T-helper 2 cell treated with Interferon-gamma antibody and Interleukin-4, amounts not matched to agents 100 ng/mL and 5 ng/mL, for 36 hours (primary cell): ENCODE measurements around the gene SUGP2. TPM values are rescaled to one million over a fixed set of nuclear protein-coding genes. Genes with fewer than 3 reads are reported as not detected.

Source experiments
- intact Hi-C: fragments of 100-400 bp; cut with micrococcal nuclease; formaldehyde crosslinking; loops from one replicate; pipeline ENCODE4 v1.15.1; 2023
- total RNA-seq: library from RNA; stranded (reverse); gene quantifications from 2 replicates; pipeline ENCODE4 v1.2.3, GENCODE V29; 2022

Gene SUGP2
- total RNA-seq, 1 donor from 2014 or later, result 127 TPM

DNA sequence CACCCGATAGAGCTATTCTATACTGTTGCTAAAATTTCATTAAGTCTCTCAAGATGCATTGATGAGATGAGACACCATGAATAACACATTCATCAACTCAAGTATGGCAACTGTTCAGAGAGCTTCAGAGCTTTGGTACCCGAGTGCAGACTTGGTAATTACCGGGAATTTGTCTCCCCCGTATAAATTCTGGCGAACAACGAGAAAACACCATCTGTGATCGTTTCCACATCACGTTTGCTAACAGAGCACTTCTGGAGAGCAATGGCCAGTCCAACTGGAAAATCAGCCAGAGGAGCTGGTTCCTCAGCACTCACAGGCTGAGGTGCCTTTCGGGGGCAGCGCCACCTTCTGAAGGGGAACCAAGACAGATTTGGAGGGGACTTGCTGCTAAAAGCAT is 40.2 kb downstream of the SUGP2 start:
- intact Hi-C loops, result no loop called here

DNA sequence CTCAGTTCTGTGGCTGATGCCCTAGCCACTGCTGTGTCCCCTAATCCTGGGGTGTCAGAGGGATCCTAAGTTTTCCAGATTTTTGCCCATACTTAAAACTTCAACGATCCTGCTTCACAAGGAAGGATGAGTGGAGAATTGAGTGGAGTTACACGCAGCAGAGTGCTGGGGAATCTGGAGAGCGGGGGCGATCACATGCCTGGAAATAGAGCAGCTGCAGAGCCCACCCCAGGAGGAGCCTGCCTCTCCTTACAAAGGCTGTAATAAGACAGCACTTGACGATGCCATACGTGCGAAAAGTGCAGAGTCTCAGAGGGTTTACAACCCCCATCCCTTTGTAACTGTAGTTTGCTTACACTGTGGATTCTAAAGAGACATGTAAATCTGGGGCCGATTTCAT is 40.6 kb downstream of the SUGP2 start:
- intact Hi-C loops, result no loop called here

DNA sequence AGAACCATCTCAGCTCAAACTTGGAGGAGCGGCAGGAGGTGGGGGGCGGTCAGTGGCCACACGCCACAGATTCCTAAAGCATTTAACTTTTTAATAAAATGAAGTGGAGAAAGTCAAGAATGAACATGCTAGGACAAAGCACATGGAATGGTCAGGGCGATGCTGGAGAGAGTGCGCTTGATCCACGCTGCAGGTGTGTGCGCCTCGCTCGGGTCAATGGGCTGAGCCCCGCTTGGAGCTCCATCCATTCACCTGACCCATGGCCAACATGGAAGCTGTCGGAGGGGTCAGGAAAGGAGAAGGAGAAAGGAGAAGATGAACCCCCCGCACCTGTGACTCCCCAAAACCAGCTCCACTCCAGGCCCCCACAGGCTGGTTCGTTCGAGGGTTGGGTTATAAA is 41.8 kb downstream of the SUGP2 start:
- intact Hi-C loops, result no loop called here

DNA sequence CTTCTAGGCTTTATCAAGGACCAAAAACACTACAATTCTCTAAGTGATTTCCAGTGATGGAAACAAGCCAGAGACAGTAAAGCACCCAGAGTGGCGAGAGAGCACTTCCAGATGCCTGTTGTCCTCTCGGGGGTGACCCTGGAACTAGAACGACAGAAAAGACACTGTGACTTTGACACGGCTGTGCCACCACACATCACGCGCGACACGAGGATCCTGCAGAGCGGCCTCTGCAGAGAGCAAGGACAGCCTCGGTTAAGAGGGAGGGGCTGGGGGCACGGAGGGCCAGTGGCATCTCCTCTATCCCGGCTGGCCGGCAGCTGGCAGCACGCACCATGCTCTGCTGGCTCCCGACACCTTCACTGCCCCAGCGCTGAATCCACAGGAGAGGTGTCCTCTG is 42.3 kb downstream of the SUGP2 start:
- intact Hi-C loops, result no loop called here

DNA sequence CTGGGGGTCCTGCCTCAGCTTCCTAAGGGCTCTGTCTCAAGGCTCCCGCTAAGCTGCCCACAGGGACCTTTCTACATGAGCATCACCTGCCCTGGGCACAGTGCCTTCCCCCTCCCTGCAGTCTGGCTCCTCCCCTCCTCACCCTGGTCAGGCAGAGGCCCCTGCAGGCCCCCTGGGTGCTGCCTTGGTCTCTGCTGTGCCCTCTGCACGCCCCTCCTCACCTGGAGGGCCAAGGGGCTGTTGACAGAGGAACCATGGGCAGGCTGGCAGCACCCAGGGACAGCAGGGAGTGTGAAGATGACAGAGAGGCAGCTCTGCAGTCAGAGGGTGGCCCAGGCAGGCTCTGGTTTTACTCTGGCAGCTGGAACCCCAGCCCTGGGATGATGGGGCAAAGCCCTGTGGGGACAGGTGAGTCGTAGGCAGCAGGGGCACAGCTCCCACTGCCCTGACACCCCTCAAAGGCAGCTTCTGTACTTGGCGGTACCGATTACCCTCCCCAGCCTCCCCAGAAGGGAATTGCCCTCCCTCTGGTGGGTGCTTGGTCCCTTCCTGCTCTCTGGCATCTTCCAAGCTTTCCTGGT is 43.1 kb downstream of the SUGP2 start:
- intact Hi-C loops, result no loop called here

DNA sequence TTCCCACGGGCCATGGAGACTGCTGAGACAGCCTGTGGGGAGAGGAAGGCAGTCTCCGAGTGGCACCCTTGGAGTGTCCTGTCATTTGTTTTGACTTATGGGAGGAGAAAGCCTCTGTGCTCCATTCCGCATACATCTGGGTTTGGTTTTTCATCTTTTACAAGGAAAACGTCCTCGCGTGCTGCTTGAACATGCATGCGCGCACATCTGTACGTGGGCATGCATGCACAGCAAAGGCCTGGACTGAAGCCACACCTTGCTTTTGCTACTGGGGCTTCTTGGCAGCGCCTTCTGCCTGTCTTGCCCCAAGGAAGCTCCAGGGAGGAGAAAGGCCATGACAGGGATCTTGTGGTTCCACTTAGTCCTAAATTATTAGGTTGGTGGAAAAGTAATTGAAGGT is 44.0 kb downstream of the SUGP2 start:
- intact Hi-C loops, result no loop called here

DNA sequence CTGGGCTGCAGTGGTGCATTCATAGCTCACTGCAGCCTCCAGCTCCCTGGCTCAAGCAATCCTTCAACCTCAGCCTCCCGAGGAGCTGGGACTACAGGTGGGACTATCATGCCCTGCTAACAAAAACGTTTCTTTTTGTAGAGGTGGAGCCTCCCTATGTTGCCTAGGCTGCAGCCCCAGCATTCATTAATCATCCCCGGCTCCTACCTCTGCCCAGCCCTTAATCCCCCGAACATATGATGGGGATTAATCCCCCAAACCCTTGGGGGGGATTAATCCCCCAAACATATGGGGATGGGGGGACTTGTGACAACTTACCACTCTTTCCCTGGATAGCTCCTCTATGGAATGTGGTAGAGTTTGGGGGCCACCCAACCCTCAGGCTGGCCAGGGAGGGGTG is 45.9 kb downstream of the SUGP2 start:
- intact Hi-C loops, result no loop called here

DNA sequence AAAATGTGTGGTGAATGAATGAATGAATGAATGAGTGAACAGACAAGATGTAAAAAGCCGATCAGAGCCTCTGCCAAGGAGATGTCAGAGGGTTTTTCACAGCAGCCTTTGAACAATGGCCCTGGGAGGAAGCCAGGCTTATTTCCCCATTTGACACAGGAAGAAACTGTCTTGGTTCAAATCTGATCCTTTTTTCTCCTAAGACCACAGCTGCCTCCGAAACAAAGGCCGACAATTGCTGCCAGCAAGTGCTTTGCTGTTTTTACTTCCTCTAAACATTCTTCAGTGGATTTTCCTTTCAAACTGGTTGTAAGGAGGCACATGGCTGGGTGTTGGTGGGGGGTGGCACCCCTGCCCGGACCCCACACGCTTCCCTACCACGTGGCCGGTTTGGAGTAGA is 48.1 kb downstream of the SUGP2 start:
- intact Hi-C loops, result no loop called here

DNA sequence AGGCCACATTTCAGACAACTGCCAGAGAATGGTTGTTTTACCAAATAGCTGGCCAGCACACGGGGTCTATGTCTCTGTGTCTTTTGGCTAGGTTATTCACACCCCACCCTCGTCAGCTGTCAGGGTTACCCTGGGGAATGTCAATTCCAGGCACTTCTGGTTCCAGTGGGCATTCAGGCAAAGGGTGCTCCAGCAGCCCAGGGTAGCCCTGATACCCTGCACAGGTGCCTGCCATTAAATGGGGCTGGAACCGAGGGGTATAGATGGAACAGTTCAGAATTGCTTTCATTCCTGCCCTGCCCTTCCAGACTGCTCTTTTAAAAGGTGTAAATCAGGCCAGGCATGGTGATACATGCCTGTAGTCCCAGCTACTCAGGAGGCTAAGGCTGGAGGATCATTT is 49.1 kb downstream of the SUGP2 start:
- intact Hi-C loops, result no loop called here

DNA sequence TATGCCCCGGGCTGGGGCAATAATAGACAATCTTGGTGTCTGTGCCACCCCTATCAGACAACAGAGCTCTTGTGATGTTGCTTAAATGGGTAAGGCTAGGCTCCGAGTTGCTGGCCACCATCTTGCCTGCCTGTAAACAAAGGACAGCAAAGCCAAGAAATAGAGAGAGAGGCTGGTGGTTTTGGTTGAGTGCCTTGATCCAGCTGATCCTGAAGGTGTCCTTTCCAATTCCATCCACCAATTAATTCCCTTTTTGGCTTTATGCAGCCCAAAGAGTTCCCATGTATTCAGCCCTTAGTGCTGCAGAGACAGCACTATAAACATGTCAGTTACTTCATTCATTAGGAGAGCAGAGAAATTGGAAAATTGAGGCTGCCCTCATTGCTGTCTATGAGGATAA is 50.6 kb downstream of the SUGP2 start:
- intact Hi-C loops, result no loop called here

DNA sequence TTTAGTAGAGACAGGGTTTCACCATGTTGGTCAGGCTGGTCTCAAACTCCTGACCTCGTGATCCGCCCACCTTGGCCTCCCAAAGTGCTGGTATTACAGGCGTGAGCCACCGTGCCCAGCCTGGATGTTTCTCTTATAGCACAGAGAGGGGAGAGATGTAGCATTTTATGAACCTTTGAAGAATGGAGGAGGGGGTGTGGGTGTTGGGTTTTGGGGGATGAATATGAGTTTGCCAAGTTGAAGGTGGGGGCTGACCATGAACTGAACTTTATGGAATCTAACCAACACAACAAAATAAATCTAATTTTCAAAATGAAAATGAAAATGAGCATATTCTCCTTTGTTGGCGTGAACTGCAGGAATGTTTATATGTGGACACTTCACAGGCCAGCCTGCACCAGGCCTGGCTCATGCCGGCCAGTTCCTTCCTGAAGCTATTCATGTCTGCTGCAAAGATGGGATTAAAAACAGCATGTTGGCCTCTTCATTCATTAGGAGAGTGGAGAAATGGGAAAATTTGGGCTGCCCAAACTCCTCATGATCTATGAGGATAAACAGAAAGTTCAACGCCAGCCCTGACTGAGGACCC is 52.8 kb downstream of the SUGP2 start:
- intact Hi-C loops, result no loop called here

DNA sequence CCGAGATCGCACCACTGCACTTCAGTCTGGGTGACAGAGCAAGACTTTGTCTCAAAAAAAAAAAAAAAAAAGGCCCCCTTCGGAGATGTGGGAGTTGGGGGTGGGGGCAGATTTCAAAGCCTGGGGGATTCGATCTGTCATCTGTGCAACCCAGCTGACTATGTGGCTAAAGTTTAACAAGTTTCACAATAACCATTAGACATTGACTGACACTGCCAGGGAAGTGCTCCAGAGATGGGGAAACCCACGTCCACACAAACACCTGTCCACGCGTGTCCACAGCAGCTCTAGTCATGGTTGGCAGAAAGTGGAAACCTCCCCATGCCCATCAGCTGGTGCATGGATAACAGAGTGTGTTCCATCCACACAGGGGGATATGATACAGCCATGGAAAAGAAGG is 54.7 kb downstream of the SUGP2 start:
- intact Hi-C loops, result no loop called here

DNA sequence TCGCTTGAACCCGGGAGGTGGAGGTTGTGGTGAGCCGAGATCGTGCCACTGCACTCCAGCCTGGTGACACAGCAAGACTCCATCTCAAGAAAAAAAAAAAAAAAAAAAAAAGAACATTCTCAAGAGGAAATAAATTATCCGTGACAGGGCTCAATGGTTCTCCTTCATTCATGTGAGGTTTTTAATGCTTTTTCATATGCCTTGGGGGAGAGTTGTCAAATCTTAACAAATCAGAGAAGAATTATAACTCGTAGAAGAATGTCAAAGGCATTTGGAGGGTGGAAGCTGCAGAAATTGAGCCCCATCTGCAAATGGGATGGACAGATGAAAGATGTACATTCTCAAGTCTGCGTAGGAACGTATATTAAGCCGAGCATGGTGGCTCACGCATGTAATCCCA is 57.4 kb downstream of the SUGP2 start:
- intact Hi-C loops, result no loop called here

DNA sequence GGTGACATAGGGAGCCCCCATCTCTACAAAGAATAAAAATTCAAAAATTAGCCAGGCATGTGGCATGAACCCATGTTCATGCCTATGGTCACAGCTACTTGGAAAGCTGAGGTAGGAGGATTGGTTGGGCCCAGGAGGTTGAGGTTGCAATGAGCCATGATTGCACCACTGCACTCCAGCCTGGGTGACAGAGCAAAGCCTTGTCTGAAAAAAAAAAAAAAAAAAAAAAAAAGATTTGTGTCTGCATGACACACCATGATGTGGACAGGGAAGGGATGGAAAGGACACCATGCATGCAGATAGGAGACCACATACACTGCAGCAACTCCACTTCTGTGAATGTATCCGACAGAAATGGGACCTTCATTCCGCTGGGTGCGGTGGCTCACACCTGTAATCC is 58.3 kb downstream of the SUGP2 start:
- intact Hi-C loops, result no loop called here

DNA sequence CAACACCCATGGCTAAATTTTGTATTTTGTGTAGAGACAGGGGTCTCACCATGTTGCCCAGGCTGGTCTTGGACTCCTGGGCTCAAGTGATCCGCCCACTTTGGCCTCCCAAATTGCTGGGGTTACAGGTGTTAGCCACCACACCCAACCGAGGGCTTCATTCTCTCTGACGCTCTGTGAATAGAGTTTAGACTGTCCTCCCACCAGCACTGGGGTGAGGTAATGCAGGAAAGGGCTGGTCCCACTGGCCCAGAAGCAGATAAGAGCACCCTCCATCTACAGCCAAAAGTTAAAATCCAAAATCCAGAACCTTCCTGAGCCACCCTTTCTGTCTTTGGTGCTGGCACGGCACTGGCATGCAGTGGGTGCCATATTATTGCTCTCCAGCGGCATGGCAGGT is 60.5 kb downstream of the SUGP2 start:
- intact Hi-C loops, result no loop called here

DNA sequence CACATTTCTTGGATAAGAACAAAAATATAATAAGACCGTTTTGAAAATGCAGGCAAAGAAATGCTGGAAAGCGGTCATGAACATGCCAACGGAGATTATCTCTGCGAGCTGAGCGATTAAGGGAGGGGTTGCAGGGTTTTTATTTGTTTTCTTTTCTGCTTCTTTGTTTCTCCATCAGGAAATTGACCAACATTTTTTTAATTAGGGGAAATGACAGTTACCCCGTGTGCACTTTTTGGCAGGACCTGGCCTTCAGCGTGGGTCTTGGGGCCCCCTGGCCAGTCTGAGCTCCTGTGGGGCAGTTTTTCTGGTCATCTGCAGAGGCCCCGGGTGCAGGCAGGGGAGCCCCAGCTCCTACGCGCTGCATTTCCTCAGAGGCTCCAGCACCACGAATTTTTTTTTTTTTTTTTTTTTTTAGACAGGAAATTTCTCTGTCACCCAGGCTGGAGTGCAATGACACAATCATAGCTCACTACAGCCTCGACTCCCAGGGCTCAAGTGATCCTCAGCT is 61.0 kb downstream of the SUGP2 start:
- intact Hi-C loops, result no loop called here

DNA sequence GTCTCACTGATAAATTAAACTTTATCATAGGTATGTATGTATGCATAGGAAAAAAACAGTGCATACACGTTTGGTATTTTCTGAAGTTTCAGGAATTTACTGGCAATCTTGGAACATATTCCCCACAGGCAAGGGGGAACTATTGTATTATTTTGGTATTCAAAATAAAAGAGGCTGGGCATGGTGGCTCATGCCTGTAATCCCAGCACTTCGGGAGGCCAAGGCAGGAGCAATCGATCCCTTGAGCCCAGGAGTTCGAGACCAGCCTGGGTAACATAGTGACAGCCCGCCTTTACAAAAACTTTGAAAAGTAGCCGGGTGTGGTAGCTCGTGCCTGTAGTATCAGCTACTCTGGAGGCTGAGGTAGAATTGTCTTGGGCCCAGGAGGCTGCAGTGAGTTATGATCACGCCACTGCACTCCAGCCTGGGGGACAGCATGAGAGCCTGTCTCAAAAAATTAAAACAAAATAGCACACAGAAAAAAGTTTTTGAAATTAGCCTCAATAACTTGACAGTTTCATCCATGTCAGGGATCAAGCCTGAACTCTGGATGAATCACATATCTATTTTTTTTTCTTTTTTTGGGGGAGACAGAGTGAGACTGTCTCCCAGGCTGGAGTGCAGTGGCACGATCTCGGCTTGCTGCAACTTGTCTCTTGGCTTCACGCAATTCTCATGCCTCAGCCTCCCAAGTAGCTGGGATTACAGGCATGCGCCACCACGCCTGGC is 63.2 kb downstream of the SUGP2 start:
- intact Hi-C loops, result no loop called here

DNA sequence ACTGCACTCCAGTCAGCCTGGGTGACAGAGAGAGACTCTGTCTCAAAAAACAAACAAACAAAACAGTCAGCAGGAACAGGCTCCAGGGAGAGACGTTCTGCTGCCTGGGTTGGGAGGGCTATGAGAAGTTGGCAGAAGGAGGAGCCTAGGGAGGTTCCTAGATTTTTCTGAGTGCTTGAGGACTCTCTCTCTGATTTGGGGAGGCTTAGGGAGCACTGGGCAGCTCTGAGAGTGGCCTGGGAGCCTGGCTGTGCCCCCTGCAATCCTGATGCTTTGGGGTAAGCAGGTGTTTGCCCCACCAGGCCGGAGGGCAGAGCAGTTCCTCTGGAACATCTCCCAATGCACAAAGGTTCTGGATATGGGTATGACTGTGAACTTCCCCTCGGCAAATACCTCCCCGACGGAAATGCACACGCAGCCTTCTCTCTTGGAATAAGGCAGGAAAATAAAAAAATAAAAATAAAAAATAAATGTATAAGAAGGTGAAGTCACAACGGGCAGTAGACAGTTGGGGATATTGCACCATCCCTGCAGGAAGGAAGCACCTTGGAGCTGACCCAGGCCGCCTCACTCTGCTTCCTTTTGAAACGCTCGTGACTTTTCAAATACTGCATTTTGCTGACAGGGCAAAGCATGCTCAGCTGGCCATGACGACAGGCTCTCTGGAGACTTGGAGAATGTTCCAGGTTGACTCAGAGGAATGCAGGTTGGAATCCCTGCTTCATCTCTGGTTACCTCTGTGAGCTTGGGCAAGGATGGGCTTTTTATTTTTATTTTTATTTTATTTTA is 65.8 kb downstream of the SUGP2 start:
- intact Hi-C loops, result no loop called here

DNA sequence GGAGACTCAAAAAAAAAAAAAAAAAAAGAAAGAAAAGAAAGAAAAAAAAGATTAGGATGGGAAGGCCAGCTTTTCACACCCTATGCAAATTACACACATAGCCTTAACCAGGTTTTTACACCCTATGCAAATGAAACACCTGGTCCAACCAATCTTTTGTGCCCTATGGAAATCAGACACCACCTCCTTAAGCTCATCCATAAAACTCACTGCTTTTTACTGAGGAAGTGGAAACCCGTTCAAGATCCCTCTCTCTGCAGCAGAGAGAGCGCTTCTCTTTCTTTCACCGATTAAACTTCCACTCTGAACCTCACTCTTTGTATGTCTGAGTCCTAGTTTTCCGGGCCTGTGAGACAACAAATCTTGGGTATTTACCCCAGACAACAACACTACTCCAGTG is 67.0 kb downstream of the SUGP2 start:
- intact Hi-C loops, result no loop called here

DNA sequence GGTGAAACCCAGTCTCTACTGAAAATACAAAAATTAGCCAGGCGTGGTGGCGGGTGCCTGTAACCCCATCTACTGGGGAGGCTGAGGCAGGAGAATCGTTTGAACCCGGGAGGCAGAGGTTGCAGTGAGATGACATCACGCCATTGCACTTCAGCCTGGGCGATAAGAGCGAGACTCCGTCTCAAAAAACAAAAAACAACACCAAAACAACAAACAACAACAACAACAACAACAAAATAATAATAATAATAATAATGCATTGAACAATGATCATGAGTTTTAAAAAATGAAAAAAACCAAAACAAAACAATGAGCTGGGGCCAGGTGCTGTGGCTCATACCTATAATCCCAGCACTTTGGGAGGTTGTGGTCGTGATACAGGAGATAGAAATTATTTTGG is 69.2 kb downstream of the SUGP2 start:
- intact Hi-C loops, result no loop called here

DNA sequence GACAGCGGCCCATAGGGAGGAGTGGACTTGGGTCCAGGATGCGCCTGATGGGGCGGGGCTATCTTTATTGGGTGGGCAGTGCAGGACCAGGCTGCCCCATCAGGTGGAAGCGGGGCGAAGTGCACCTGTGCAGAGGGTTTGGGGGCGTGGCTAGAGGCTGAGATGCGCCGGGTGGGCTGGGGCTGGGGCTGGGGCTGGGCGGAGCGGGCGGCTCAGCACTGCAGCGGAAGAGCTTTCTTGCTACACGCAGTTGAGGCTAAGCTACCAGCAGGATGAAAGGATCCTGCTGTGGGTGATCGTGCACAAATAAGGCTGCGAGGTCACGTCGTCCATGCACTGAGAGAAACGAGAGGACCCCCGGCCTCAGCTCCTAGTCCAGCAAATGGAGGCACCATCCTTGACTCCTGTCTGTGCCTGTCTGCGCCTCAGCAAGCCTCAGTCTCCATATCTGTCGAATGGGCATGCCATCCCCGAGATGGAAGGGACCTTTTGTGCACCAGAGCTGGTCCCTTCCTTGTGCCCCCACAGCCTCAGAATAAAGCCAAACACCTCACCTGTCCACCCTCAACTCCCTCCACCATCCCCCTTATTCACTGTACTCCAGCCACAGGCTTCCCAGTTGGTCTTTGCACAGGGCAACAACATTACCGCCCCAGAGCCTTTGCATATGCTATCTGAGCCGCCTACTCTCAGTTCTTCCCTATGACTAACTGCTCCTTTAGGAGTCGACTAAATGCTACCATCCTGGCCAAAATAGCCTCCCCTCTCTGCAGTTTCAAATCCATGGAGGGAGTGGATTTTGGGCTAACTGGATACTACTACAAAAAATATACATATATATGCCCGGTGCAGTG is 71.3 kb downstream of the SUGP2 start:
- intact Hi-C loops, result no loop called here
